ENCODE results near the gene NIPAL1. TPM values are rescaled to one million over a fixed set of nuclear protein-coding genes. Genes with fewer than 3 reads are reported as not detected.

Gene NIPAL1
- total and polyA plus RNA-seq, 2 donors (not counting 3 experiments of a cell fraction or from before 2014, with no cell fraction given), result 0.36 to 1.7 TPM

DNA sequence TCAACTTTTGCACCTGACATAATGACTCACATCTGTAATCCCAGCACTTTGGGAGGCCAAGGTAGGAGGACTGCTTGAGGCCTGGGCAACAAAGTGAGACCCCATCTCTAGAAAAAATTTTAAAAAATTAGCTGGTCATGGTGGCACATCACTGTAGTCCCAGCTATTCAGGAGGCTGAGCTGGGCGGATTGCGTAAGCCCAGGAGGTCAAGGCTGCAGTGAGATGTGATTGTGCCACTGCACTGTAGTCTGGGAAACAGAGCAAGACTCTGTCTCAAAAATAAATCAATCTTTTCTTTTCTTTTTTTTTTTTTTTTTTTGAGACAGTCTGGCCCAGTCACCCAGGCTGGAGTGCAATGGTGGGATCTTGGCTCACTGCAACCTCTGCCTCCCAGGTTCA, 52.5 kb downstream of the NIPAL1 start:
- Histone ChIP-seq H3K27ac (ENCODE audit: insufficient read depth, low read depth, low read length) (no peak overlapping the region), H3K36me3 (ENCODE audit: control insufficient read depth in 2 of 2, extremely low read depth in 1 of 2, insufficient read depth in 2 of 2, low read length in 2 of 2) (no peaks in the 10 kb centered on the region), H4K20me1 (replicated peaks; ENCODE audit: control insufficient read depth, extremely low read depth, insufficient read depth, low read length) (no peaks in the 10 kb centered on the region), H3K9me3 (replicated peaks; ENCODE audit: control insufficient read depth, insufficient read depth, low read length) (no peaks in the 10 kb centered on the region), H3K4me2 (ENCODE audit: insufficient read depth, low read length) (no peak overlapping the region), H3K4me3 (replicated peaks in 1 of 3; ENCODE audit: insufficient read depth in 1 of 3, low read depth in 1 of 3, low read length in 3 of 3) (no peak overlapping the region), H3K9ac (replicated peaks; ENCODE audit: extremely low read depth, insufficient read depth, low read length) (no peak overlapping the region), H3K4me1 (ENCODE audit: control insufficient read depth, extremely low read depth, insufficient read depth, low read length) (no peaks in the 10 kb centered on the region), H3K9me1 (replicated peaks; ENCODE audit: control insufficient read depth, extremely low read depth, insufficient read depth, low read length) (no peaks in the 10 kb centered on the region), H3K27me3 (ENCODE audit: control insufficient read depth in 2 of 2, insufficient read depth in 2 of 2, low read length in 2 of 2) (no peaks in the 10 kb centered on the region), H2AFZ (ENCODE audit: low read depth, low read length) (no peak overlapping the region), H3K79me2 (ENCODE audit: control insufficient read depth, insufficient read depth, low read length) (no peaks in the 10 kb centered on the region)
- TF ChIP-seq FOS (IDR thresholded peaks at IDR 0.05; ENCODE audit: borderline replicate concordance, insufficient read depth, low read length), result no peak
- TF ChIP-seq MYC (IDR thresholded peaks at IDR 0.05; ENCODE audit: low read depth, low read length), result no peak
- FAIRE-seq (no peak), DNase-seq (ENCODE audit: low read depth, low spot score) (no peak)
- dilution Hi-C loops (cut with MboI; ENCODE audit: extremely low pct_ligation_motif_present, low sequenced_read_pairs) (no loop called here), intact Hi-C loops (cut with micrococcal nuclease) (no loop called here)
- no TSS peak for BruUV-seq (replicated peaks)
- POLR2A ChIA-PET, result no interaction called here
- CTCF ChIA-PET, result interaction anchor here (1.8 kb wide), 1 partner anchor 19 kb away, joined by 5 read pairs; no protein-coding TSS in a partner anchor

DNA sequence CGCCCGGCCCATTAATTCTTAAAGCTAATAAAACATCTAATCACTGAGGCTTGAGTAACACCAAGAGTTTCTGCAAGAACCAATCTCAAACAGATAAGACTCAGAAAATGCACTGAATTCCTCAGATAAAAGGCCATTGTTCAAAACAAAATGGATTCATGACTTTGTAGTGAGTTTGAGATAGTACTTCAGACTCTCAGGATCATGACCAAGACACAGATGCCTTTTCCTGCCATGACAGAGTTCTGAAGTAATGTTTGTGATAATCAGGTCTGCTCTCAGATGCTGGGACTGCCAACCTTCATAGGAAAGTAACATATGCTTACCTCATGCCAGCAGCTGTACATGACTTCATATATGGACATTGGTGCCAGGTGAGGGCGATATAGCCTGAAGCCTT, 54.6 kb downstream of the NIPAL1 start:
- H3K36me3 ChIP-seq (ENCODE audit: control insufficient read depth in 2 of 2, extremely low read depth in 1 of 2, insufficient read depth in 2 of 2, low read length in 2 of 2), result no peaks in the 10 kb centered on the region
- H3K79me2 ChIP-seq (ENCODE audit: control insufficient read depth, insufficient read depth, low read length), result no peaks in the 10 kb centered on the region
- H3K4me3 ChIP-seq (replicated peaks in 1 of 3; ENCODE audit: insufficient read depth in 1 of 3, low read depth in 1 of 3, low read length in 3 of 3), result no peak overlapping the region
- DNase-seq (ENCODE audit: low read depth, low spot score), result no peak
- dilution Hi-C loops (cut with MboI; ENCODE audit: extremely low pct_ligation_motif_present, low sequenced_read_pairs), result no loop called here
- H4K20me1 ChIP-seq (replicated peaks; ENCODE audit: control insufficient read depth, extremely low read depth, insufficient read depth, low read length), result no peaks in the 10 kb centered on the region
- no peak overlapping the region for H2AFZ ChIP-seq (ENCODE audit: low read depth, low read length)
- BruUV-seq (replicated peaks), result no TSS peak
- H3K27me3 ChIP-seq (ENCODE audit: control insufficient read depth in 2 of 2, insufficient read depth in 2 of 2, low read length in 2 of 2), result no peaks in the 10 kb centered on the region
- H3K9ac ChIP-seq (replicated peaks; ENCODE audit: extremely low read depth, insufficient read depth, low read length), result no peak overlapping the region
- TF ChIP-seq, protein P1, sequence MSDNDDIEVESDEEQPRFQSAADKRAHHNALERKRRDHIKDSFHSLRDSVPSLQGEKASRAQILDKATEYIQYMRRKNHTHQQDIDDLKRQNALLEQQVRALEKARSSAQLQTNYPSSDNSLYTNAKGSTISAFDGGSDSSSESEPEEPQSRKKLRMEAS (IDR thresholded peaks at IDR 0.05; ENCODE audit: insufficient read depth, insufficient read length), result no peak
- no peak for TF ChIP-seq CTCF (IDR thresholded peaks at IDR 0.05; ENCODE audit: extremely low read depth in 1 of 2, insufficient read depth in 1 of 2, low read depth in 1 of 2, low read length in 2 of 2)
- TF ChIP-seq JUN (IDR thresholded peaks at IDR 0.05; ENCODE audit: borderline replicate concordance, insufficient read depth, insufficient read length, low read depth), result no peak
- no peaks in the 10 kb centered on the region for H3K9me1 ChIP-seq (replicated peaks; ENCODE audit: control insufficient read depth, extremely low read depth, insufficient read depth, low read length)
- POLR2A ChIA-PET, result no interaction called here
- H3K27ac ChIP-seq (ENCODE audit: insufficient read depth, low read depth, low read length), result no peak overlapping the region
- CTCF ChIA-PET, result interaction anchor here (1.5 kb wide), 1 partner anchor 24 kb away, joined by 3 read pairs; no protein-coding TSS in a partner anchor
- no peaks in the 10 kb centered on the region for H3K9me3 ChIP-seq (replicated peaks; ENCODE audit: control insufficient read depth, insufficient read depth, low read length)
- intact Hi-C loops (cut with micrococcal nuclease), result no loop called here
- H3K4me1 ChIP-seq (ENCODE audit: control insufficient read depth, extremely low read depth, insufficient read depth, low read length), result no peaks in the 10 kb centered on the region
- H3K4me2 ChIP-seq (ENCODE audit: insufficient read depth, low read length), result no peak overlapping the region
- FAIRE-seq, result peak; percentile 46
